T-helper 1 cell treated with Interleukin-12 subunit alpha and Interleukin-12 subunit beta and Interleukin-4 antibody, amounts not matched to agents 30 μg/mL and 1 μg/mL, for 36 hours (primary cell): Measurements from ENCODE around the gene PCSK6.

ENCODE experiments used
- H3K27ac Mint-ChIP-seq: one replicate; pipeline ENCODE4 v1.8.0; 2021; ENCODE audit warnings: mild to moderate bottlenecking, mixed read lengths
- H3K27me3 Mint-ChIP-seq: one replicate; pipeline ENCODE4 v1.8.0; 2021; ENCODE audit warnings: low read depth, mixed read lengths
- H3K36me3 Mint-ChIP-seq: one replicate; pipeline ENCODE4 v1.8.0; 2021; ENCODE audit warnings: low read depth, mixed read lengths
- H3K4me1 Mint-ChIP-seq: one replicate; pipeline ENCODE4 v1.8.0; 2021; ENCODE audit warnings: low read depth, mixed read lengths
- H3K4me3 Mint-ChIP-seq: one replicate; pipeline ENCODE4 v1.8.0; 2021; ENCODE audit warnings: mild to moderate bottlenecking, moderate library complexity, mixed read lengths
- H3K9me3 Mint-ChIP-seq: one replicate; pipeline ENCODE4 v1.8.0; 2021; ENCODE audit warnings: mixed read lengths

The PCSK6 gene

DNA sequence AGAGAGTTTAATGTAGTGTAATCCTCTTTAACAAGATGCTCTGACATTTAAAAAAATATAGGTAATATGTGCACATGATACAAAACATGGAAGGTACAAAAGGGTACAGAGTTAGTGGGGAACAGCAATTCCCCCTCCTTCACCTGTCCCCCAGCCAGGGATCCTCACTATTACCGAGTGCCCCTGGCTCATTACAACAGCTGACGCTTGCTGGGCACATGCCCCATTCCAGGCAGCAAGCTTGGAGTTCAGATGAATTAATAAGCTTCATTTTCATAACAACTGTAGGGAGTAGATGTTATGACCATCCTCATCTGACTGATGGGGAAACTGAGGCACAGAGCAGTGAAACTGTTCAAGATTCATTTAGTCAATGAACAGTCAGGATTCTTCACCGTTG, 41.2 kb downstream of the PCSK6 start:
- Mint-ChIP-seq H3K27ac (no peak overlapping the region), H3K4me1 (no peaks in the 10 kb centered on the region), H3K36me3 (no peaks in the 10 kb centered on the region), H3K9me3 (no peaks in the 10 kb centered on the region), H3K4me3 (no peak overlapping the region), H3K27me3 (peaks cover 4% of the 10 kb centered on the region)

DNA sequence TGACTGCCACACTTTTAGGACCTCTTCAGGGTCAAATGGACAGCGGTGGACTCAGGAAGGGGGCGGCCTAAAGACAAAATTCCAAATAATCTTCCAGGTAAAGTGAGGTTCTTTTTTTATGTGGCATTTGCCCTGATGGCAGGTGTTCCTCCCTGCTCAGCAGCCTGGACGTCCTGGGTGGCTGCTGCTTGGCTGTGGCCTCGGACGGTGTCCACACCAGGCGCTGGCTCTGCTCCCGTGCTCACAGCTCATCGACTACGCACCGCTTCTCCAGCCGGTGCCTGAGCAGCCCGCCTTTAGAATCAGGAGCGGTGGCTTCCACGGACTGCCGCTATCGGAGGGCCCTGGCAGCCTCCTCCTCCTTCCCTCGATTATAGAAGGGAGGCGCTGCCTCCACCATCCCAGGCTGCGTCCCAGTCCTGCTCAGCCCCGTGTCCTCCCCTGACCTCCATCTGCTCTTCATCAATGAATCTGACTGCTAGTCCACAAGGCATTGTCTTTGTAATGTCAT, 41.9 kb downstream of the PCSK6 start:
- no peak overlapping the region for H3K4me3 Mint-ChIP-seq
- peaks cover 4% of the 10 kb centered on the region for H3K27me3 Mint-ChIP-seq
- no peaks in the 10 kb centered on the region for H3K4me1 Mint-ChIP-seq

DNA sequence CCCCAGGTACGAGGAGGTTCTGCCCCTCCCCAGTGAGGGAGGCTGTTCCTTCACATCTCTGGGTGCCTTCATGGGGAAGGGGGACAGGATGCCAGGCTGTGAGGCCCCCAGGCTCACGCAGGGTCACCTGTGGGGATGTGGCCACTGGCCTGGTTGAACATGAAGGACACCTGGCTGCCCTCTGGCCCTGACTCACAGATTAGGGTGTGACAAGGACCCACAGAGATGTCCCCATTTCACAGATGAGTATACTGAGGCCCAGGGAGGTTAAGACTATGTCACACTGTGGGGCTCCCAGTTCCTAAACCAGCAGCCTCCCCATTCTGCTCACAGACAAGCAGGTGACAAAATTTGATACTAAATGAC, 42.4 kb downstream of the PCSK6 start:
- no peaks in the 10 kb centered on the region for H3K9me3 Mint-ChIP-seq
- no peak overlapping the region for H3K27ac Mint-ChIP-seq
- peaks cover under 1% of the 10 kb centered on the region for H3K4me1 Mint-ChIP-seq
- H3K27me3 Mint-ChIP-seq, result peaks cover 2% of the 10 kb centered on the region
- H3K36me3 Mint-ChIP-seq, result no peaks in the 10 kb centered on the region
- H3K4me3 Mint-ChIP-seq, result no peak overlapping the region

More for the DNA sequence above, 41.9 kb downstream of the PCSK6 start:
- Mint-ChIP-seq H3K27ac (no peak overlapping the region), H3K9me3 (no peaks in the 10 kb centered on the region), H3K36me3 (no peaks in the 10 kb centered on the region)

DNA sequence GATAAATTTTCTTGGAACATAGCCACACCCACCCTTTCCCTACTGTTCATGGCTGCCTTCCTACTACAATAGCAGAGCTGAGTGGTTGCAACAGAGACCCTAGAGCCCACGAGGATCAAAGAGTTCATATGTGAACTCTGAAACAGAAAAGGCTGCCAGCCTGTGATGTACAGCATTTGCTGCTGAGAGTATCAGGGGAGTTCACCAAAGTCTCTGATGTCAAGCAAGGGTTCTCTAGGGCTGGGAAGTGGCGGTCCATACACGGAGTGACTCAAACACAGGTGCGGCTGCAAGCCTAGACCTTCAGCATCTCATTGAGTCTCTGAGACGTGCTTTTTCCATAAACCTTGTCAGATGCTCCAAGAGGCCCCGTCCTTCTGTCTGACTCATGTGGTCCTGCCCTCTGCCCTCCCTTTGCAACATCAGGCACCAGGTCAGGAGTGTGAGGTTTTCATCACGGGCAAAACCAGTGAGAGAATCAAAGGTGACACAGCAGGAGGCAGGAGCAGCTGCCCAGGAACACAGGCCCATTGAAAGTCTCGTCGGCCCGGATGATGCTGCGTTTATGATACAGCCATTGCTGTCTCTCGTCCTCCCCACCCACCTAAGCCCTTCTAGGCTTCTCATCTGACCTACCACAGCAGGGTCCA, 42.9 kb downstream of the PCSK6 start:
- peaks cover 6% of the 10 kb centered on the region for H3K4me1 Mint-ChIP-seq
- no peaks in the 10 kb centered on the region for H3K36me3 Mint-ChIP-seq
- no peak overlapping the region for H3K27ac Mint-ChIP-seq
- H3K4me3 Mint-ChIP-seq, result no peak overlapping the region
- H3K9me3 Mint-ChIP-seq, result no peaks in the 10 kb centered on the region
- H3K27me3 Mint-ChIP-seq, result peaks cover 4% of the 10 kb centered on the region

DNA sequence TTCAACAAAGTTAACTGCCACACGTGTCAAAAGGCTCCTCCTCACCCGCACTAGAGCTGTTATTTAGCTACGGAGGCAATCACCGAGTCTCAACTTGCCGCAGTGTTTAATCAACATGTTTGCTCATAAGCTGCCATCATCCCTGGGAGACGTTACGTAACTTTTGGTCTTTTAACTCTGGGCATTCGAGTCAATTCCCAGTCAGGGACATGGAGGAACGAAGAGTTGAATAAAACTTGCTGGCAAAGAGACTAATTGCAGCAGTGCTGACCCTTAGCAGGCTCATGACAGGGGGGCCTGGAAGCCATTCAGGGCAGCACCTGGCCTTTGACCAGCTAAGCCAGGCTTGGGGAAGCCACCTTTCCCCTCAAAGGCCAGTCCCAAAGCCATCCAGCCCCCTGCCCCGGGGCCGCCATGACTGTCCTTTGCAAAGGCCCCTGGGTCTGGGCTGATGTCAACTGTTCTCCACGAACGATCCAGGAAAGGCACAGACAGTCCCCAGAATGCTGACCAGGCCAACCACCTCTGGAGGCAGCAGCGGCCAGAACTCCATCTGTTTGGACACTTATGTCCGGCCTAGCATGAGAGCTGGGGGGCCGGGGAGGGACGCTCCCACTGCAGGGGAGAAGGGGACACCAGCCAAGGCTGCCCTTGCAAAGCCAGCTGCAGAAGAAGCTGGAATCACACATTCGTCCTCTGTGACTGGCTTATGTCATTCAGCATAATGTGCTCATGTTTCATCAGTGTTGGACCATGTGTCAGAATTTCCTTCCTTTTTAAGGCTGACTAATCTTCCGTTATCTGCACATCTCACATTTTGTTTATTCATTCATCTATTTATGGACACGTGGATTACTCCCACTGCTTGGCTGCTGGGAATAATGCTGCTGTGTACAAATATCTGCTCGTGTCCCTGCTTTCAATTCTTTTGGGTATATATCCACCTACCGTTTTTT, 43.7 kb downstream of the PCSK6 start:
- Mint-ChIP-seq H3K27ac (no peak overlapping the region), H3K27me3 (peaks cover 4% of the 10 kb centered on the region), H3K4me1 (peaks cover 8% of the 10 kb centered on the region), H3K4me3 (no peak overlapping the region), H3K36me3 (no peaks in the 10 kb centered on the region), H3K9me3 (no peaks in the 10 kb centered on the region)

DNA sequence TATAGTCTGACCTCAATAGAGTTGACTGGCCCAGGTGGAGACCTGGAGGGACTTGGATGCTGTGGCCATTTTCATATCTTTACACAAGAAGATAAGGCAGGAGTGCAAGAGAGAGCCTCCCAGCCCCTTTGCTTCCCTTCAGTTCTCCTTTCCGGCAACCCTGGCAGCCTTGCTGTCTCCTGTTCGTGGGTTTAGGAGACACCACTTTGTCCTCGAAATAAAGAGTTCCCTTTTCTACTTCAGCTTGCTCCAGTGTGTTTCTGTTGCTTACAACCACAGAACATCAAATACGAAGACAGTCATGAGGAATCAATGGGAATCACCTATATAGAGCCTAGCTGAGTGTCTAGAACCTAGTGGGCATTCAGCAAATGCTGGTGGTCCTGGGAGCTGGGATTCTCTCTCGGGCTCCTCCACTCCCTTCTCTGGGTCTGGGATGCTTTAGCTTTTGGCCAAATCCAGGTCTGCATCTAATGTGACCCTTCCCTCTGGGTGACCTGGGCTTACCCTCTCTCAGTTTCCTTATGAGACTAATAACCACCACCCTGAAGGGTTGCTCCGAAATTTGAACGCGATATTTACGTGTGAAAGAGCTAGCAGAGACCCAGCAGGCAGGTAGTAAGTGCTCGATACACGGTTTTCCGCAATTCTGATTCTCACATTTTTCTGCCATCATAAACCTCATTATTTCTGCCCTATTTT, 44.5 kb downstream of the PCSK6 start:
- H3K27me3 Mint-ChIP-seq, result peaks cover 4% of the 10 kb centered on the region

DNA sequence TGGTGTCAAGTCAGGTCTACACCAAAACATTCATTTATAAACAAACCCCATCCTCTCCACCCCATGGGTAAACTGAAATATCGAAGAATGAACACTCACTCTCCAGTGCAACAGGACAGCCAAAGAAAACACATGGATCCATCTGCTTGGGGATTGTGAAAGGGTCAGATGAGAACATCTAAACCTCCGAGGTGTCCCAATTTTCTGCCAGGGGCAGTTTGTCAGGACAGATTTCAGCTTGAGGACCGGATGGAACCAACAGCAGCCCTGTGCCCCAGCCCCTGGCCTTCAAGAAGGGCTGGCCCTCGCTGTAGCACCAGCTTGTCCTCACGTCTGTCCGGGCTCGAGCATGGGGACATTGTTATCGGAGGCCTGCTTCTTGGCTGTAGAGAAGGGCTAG, 45.5 kb downstream of the PCSK6 start:
- Mint-ChIP-seq H3K4me1 (peaks cover 8% of the 10 kb centered on the region), H3K27ac (no peak overlapping the region), H3K27me3 (peaks cover 5% of the 10 kb centered on the region), H3K36me3 (no peaks in the 10 kb centered on the region), H3K4me3 (no peak overlapping the region), H3K9me3 (no peaks in the 10 kb centered on the region)

More for the DNA sequence above, 44.5 kb downstream of the PCSK6 start:
- Mint-ChIP-seq H3K9me3 (no peaks in the 10 kb centered on the region), H3K4me1 (peaks cover 8% of the 10 kb centered on the region), H3K27ac (no peak overlapping the region), H3K36me3 (no peaks in the 10 kb centered on the region), H3K4me3 (no peak overlapping the region)

DNA sequence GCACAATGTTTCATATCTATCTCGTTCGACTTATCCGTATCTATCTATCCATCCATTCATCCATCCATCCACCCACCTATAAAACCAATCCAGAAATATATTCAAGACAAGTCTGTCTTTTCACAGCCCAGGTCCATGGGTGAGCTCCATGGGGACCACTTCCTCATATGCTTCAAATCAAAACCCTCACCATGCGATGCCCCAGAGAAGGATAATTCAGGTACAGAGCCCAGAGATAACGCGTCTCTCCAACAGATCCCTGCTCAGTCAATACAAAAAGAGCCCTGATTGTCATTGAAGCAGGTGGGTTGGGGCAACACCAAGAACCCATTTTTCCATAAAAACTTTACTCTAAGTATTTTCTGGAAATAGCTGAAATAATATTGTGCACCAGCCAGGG, 47.2 kb downstream of the PCSK6 start:
- Mint-ChIP-seq H3K9me3 (no peaks in the 10 kb centered on the region), H3K36me3 (no peaks in the 10 kb centered on the region), H3K4me3 (no peak overlapping the region), H3K27me3 (peaks cover 11% of the 10 kb centered on the region), H3K27ac (no peak overlapping the region), H3K4me1 (peaks cover 8% of the 10 kb centered on the region)

DNA sequence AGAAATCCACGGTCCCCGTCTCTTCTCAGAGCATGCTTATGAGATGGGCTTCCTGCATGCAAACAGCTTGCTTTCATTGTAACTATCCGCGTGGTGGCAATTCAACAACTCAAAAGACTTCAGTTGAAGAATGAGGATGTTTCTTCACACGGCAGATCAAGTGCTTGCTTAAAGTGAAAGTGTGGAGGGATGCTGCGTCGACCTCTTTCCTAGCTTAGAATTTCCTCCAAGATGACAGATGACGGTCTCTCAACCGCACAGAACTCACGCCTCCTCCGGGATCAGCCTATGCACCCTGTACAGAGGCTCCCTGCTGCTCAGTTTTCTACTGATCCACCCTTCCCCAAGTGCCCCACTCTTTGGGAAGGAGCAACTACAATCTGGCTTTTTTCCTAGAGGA, 47.8 kb downstream of the PCSK6 start:
- peaks cover 8% of the 10 kb centered on the region for H3K4me1 Mint-ChIP-seq
- H3K36me3 Mint-ChIP-seq, result no peaks in the 10 kb centered on the region
- no peaks in the 10 kb centered on the region for H3K9me3 Mint-ChIP-seq
- no peak overlapping the region for H3K27ac Mint-ChIP-seq
- H3K27me3 Mint-ChIP-seq, result peaks cover 11% of the 10 kb centered on the region
- H3K4me3 Mint-ChIP-seq, result peak overlapping the region; percentile 16

DNA sequence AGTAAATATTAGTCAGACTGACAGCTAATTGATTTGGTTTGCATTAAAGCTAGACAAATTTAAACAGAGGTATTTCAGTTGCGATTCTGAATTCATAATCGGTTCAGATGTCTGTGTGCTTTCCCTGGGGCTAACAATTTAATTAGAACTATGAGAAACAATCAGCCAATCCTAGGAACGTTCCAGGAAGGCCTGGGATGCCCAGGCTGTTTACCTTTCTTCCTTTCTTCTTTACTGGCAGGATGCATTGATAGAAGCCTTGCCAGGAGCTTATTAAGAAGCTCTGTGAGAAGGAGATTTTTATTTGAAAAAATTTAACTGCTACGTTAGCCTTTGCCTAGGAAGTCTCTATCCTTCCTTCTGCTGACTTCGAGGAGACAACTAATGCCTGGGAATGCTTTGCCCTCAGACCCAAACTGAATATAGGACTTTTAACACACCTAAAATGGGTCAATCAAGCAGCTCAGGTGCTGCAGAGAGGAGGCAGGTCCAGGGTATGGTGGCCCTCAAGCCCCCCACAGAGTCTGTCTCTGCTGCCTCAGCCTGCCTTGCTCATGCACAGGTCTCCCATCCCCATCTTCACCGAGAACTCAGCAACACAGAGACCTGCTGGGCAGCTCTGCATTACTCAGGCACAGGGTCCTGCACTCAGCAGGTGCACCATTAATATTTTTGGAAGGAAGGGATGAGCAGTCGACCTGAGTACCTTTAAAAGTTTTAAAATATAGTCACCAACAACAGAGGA, 48.5 kb downstream of the PCSK6 start:
- Mint-ChIP-seq H3K9me3 (no peaks in the 10 kb centered on the region), H3K4me3 (no peak overlapping the region), H3K27ac (no peak overlapping the region), H3K27me3 (peaks cover 11% of the 10 kb centered on the region), H3K4me1 (peaks cover 8% of the 10 kb centered on the region), H3K36me3 (no peaks in the 10 kb centered on the region)

DNA sequence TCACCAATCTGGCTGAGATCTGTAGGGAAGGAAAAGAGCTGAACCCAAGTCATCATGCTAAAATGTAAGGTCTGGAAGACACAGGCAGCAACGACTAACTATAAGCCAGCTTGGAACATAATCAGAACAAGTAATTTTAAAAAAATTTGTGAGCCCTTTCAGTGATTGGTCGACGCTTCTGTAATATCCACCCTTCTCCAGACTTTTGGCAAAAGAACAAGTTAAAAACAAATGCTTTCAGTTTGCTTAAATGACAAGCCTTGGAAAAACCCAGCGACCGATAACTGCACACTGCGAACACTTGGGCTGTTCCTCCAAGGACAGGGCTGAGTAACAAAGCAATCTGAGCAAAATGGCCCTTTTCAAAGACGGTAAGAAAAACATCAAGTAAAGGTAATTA, 49.6 kb downstream of the PCSK6 start:
- H3K9me3 Mint-ChIP-seq, result no peaks in the 10 kb centered on the region
- H3K4me1 Mint-ChIP-seq, result peaks cover 8% of the 10 kb centered on the region
- H3K27me3 Mint-ChIP-seq, result peaks cover 11% of the 10 kb centered on the region
- no peak overlapping the region for H3K4me3 Mint-ChIP-seq
- H3K27ac Mint-ChIP-seq, result no peak overlapping the region
- H3K36me3 Mint-ChIP-seq, result no peaks in the 10 kb centered on the region

DNA sequence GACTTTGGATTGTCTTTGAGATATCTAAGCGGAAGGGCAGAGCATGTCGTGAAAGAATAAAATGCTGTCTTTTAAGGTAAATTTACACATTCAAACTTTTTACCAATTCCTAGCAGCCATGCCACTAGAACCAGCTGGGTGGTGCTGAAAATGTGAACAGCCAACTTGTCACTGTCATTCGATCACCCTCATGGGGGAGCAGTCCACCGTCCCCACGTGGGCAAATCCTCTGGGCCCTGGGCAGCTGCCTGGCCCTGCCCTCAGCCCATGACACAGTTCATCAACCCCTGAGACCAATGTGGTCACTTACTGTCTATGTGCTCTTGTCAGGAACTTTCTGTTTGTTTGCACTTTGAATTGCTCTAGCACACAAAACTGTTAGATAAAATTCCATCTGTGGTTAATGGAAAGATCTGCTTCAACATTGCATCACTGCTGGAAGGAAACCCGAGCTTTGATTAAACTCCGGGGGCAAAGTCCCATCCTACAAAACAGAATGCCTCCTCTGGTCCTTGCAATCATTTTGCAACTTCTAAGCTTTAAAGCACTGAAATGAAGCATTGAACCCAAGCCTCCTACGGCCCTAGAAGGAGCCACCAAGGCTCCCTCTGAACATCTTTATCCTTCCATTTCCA, 50.1 kb downstream of the PCSK6 start:
- Mint-ChIP-seq H3K36me3 (no peaks in the 10 kb centered on the region), H3K27ac (no peak overlapping the region), H3K4me3 (no peak overlapping the region), H3K9me3 (no peaks in the 10 kb centered on the region), H3K27me3 (peaks cover 11% of the 10 kb centered on the region), H3K4me1 (peaks cover 8% of the 10 kb centered on the region)

DNA sequence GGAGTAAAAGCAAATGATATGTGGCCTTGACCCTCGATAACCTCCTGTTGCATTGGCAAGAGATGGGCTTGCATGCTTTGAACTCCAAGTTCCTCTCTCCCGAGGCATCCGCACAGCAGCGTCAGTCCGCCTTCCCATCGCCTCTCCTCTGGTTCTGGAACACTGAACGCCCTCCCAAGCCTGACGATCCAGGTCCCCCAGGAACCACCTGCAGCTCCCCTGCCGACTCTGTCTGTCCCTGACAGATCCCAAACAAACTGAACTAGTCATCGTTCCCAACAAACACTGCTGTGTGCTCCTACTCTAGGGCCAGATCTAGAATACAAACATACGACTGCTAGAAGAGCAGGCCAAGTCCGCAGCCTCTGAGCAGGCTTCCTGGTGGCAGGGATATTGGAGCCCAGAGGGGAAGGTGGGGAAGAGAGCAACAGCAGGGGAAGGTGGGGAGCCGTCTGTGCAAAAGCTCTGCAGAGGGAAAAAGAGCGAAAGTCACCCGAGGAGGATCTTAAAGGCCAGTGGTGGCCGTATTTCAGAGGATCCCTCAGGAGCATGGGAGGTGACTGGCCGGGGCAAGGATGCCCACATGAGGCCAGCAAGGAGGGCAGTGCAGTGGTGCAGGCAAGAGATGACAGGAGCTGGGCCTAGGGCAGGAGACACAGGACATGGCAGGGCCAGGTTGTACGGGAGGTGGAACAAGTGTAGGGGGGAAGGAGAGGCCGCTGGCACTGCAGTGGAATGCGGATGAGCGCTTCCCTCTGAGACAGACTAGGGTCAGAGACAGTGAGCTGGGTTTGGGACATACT, 50.8 kb downstream of the PCSK6 start:
- Mint-ChIP-seq H3K4me1 (peaks cover 8% of the 10 kb centered on the region), H3K27ac (no peak overlapping the region), H3K9me3 (no peaks in the 10 kb centered on the region), H3K36me3 (no peaks in the 10 kb centered on the region), H3K27me3 (peaks cover 11% of the 10 kb centered on the region), H3K4me3 (no peak overlapping the region)
